ENCODE data around the gene PRDM5. TPM values are rescaled to one million over a fixed set of nuclear protein-coding genes. Genes with fewer than 3 reads are reported as not detected.

Gene PRDM5
- polyA plus RNA-seq, 1 donor from 2014 or later = 1.6 TPM

DNA sequence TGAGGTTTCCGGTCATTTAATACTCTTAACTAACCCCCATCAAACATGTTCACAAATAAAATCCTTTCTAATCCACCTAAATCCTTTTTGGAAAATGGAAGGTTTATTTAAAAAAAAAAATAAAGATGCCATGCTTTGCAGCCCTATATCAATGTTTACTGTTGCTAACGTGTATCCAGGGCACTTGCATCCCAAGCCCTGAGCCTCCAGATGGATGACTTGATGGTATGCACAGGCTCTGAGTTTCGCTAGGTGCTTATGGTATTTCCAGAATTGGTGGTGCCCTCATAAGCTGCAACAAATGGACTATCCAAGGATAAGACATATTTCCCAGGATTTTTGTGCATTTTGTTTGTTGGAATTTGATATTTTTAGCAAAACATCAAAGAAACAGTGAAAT, 257.7 kb downstream of the PRDM5 start:
- Histone ChIP-seq H3K27ac (ENCODE audit: low read length) (no peak overlapping the region), H3K36me3 (ENCODE audit: insufficient read depth, low read length) (no peaks in the 10 kb centered on the region), H3F3A (ENCODE audit: insufficient read depth, low read length, poor library complexity, severe bottlenecking) (no peaks in the 10 kb centered on the region), H3K4me2 (ENCODE audit: low read length) (no peak overlapping the region), H3K4me3 (ENCODE audit: low read length) (no peak overlapping the region), H3K9me3 (ENCODE audit: low read length) (no peaks in the 10 kb centered on the region), H2AFZ (ENCODE audit: low read depth, low read length) (no peak overlapping the region), H3K9me2 (ENCODE audit: insufficient read depth, low read length) (no peaks in the 10 kb centered on the region), H3K9ac (ENCODE audit: low read length) (no peak overlapping the region), H4K20me1 (ENCODE audit: insufficient read depth) (no peaks in the 10 kb centered on the region), H3K79me2 (replicated peaks; ENCODE audit: insufficient read depth, low read length) (no peaks in the 10 kb centered on the region), H3K27me3 (ENCODE audit: insufficient read depth, low read depth, low read length) (no peaks in the 10 kb centered on the region)
- TF ChIP-seq POLR2AphosphoS5 (IDR thresholded peaks at IDR 0.05) (no peak), EZH2 (IDR thresholded peaks at IDR 0.05; ENCODE audit: borderline replicate concordance, insufficient read depth, low read length, poor library complexity, severe bottlenecking) (no peak), MXI1 (conservative IDR thresholded peaks at IDR 0.05; ENCODE audit: poor library complexity, severe bottlenecking) (no peak), TAF1 (IDR thresholded peaks at IDR 0.05; ENCODE audit: low read depth) (no peak), SMC3 (conservative IDR thresholded peaks at IDR 0.05; ENCODE audit: poor library complexity) (no peak), EP300 (conservative IDR thresholded peaks at IDR 0.05; ENCODE audit: poor library complexity, severe bottlenecking) (no peak), RAD21 (conservative IDR thresholded peaks at IDR 0.05) (no peak)
- TF ChIP-seq, protein P1, sequence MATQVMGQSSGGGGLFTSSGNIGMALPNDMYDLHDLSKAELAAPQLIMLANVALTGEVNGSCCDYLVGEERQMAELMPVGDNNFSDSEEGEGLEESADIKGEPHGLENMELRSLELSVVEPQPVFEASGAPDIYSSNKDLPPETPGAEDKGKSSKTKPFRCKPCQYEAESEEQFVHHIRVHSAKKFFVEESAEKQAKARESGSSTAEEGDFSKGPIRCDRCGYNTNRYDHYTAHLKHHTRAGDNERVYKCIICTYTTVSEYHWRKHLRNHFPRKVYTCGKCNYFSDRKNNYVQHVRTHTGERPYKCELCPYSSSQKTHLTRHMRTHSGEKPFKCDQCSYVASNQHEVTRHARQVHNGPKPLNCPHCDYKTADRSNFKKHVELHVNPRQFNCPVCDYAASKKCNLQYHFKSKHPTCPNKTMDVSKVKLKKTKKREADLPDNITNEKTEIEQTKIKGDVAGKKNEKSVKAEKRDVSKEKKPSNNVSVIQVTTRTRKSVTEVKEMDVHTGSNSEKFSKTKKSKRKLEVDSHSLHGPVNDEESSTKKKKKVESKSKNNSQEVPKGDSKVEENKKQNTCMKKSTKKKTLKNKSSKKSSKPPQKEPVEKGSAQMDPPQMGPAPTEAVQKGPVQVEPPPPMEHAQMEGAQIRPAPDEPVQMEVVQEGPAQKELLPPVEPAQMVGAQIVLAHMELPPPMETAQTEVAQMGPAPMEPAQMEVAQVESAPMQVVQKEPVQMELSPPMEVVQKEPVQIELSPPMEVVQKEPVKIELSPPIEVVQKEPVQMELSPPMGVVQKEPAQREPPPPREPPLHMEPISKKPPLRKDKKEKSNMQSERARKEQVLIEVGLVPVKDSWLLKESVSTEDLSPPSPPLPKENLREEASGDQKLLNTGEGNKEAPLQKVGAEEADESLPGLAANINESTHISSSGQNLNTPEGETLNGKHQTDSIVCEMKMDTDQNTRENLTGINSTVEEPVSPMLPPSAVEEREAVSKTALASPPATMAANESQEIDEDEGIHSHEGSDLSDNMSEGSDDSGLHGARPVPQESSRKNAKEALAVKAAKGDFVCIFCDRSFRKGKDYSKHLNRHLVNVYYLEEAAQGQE (IDR thresholded peaks at IDR 0.05; ENCODE audit: borderline replicate concordance) = no peak
- TF ChIP-seq, protein P2, sequence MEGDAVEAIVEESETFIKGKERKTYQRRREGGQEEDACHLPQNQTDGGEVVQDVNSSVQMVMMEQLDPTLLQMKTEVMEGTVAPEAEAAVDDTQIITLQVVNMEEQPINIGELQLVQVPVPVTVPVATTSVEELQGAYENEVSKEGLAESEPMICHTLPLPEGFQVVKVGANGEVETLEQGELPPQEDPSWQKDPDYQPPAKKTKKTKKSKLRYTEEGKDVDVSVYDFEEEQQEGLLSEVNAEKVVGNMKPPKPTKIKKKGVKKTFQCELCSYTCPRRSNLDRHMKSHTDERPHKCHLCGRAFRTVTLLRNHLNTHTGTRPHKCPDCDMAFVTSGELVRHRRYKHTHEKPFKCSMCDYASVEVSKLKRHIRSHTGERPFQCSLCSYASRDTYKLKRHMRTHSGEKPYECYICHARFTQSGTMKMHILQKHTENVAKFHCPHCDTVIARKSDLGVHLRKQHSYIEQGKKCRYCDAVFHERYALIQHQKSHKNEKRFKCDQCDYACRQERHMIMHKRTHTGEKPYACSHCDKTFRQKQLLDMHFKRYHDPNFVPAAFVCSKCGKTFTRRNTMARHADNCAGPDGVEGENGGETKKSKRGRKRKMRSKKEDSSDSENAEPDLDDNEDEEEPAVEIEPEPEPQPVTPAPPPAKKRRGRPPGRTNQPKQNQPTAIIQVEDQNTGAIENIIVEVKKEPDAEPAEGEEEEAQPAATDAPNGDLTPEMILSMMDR (IDR thresholded peaks at IDR 0.05; ENCODE audit: poor library complexity, severe bottlenecking) = no peak

DNA sequence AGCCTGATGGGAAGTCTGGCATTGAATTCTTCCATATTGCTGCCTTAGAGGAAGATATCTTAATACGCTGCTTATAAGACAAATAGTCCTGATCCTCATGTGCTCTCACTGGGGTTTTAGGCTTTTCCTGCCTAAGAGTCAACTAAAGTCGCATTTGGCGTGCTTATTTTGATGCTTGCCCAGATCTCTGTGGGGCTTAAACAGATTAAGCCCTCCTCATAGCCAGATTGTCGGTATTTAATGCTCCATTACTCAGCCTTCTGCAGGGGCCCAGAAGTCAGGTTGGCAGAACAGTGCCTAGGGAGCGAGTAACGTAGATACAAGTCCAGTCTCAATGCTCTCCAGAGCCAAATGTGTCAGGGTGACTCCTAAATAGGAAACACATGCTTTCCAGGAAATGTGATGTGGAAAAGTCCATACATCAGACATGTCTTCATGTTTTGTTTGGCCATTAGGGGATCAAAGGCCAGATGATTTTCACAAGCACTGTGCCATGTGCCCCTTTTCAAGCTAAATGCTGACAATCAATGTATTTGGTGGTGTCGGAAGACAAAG, 262.8 kb downstream of the PRDM5 start:
- H3K36me3 ChIP-seq (ENCODE audit: insufficient read depth, low read length) = no peaks in the 10 kb centered on the region
- no peaks in the 10 kb centered on the region for H3K27me3 ChIP-seq (ENCODE audit: insufficient read depth, low read depth, low read length)
- no peak overlapping the region for H2AFZ ChIP-seq (ENCODE audit: low read depth, low read length)
- H3K4me2 ChIP-seq (ENCODE audit: low read length) = no peak overlapping the region
- no peaks in the 10 kb centered on the region for H3K79me2 ChIP-seq (replicated peaks; ENCODE audit: insufficient read depth, low read length)
- H3K27ac ChIP-seq (ENCODE audit: low read length) = no peak overlapping the region
- H3K4me3 ChIP-seq (ENCODE audit: low read length) = no peak overlapping the region
- no peak overlapping the region for H3K9ac ChIP-seq (ENCODE audit: low read length)
- H3F3A ChIP-seq (ENCODE audit: insufficient read depth, low read length, poor library complexity, severe bottlenecking) = no peaks in the 10 kb centered on the region
- no peak for TF ChIP-seq EP300 (conservative IDR thresholded peaks at IDR 0.05; ENCODE audit: poor library complexity, severe bottlenecking)
- TF ChIP-seq TAF1 (IDR thresholded peaks at IDR 0.05; ENCODE audit: low read depth) = no peak
- TF ChIP-seq MXI1 (conservative IDR thresholded peaks at IDR 0.05; ENCODE audit: poor library complexity, severe bottlenecking) = no peak
- TF ChIP-seq, protein P2 (IDR thresholded peaks at IDR 0.05; ENCODE audit: poor library complexity, severe bottlenecking) = no peak
- no peak for TF ChIP-seq POLR2AphosphoS5 (IDR thresholded peaks at IDR 0.05)
- no peak for TF ChIP-seq RAD21 (conservative IDR thresholded peaks at IDR 0.05)
- no peak for TF ChIP-seq SMC3 (conservative IDR thresholded peaks at IDR 0.05; ENCODE audit: poor library complexity)
- TF ChIP-seq EZH2 (IDR thresholded peaks at IDR 0.05; ENCODE audit: borderline replicate concordance, insufficient read depth, low read length, poor library complexity, severe bottlenecking) = no peak
- TF ChIP-seq, protein P1 (IDR thresholded peaks at IDR 0.05; ENCODE audit: borderline replicate concordance) = no peak
- H3K9me2 ChIP-seq (ENCODE audit: insufficient read depth, low read length) = no peaks in the 10 kb centered on the region
- no peaks in the 10 kb centered on the region for H3K9me3 ChIP-seq (ENCODE audit: low read length)
- H4K20me1 ChIP-seq (ENCODE audit: insufficient read depth) = no peaks in the 10 kb centered on the region
